Gastrocnemius medialis (tissue), 4 donors: ENCODE data around the gene COL23A1. TPM values are rescaled to one million over a fixed set of nuclear protein-coding genes. Genes with fewer than 3 reads are reported as not detected.

Experiments
- ATAC-seq, 2 donors: fragments of 150-250 bp; one replicate each; pipeline ENCODE4 v1.9.1; 2016
- DNase-seq, 2 donors: peaks; one replicate each; pipeline ENCODE4 v3.0.0-alpha.2; 2019
- H3K27ac ChIP-seq, 4 donors: fragments of 200-600 bp; sonication (generic); 1 replicate in 1 of 4; 2 replicates in 3 of 4; pipeline ENCODE4 v1.5.1; 2016 to 2018; ENCODE audit warnings: mild to moderate bottlenecking in 2 of 4, moderate library complexity in 1 of 4
- H3K27me3 ChIP-seq, 3 donors: fragments of 200-600 bp; sonication (generic) in 2 of 3; 1 replicate in 1 of 3; 2 replicates in 2 of 3; pipeline versions ENCODE4 v1.5.1 to v1.6.0; 2016 to 2019; ENCODE audit warnings: mild to moderate bottlenecking in 1 of 3, moderate library complexity in 1 of 3
- H3K36me3 ChIP-seq, 2 donors: fragments of 200-600 bp; sonication (generic) in 1 of 2; one replicate each; pipeline ENCODE4 v1.5.1; 2017 to 2018
- H3K4me1 ChIP-seq, 2 donors: fragments of 200-600 bp; sonication (generic) in 1 of 2; one replicate each; pipeline ENCODE4 v1.5.1; 2016 to 2017; ENCODE audit warnings: mild to moderate bottlenecking in 2 of 2
- H3K4me3 ChIP-seq, 4 donors: fragments of 200-600 bp; sonication (generic) in 3 of 4; 1 replicate in 1 of 4; 2 replicates in 3 of 4; pipeline ENCODE4 v1.5.1; 2016 to 2019; ENCODE audit warnings: mild to moderate bottlenecking in 2 of 4
- H3K9me3 ChIP-seq, 3 donors: fragments of 200-600 bp; sonication (generic) in 2 of 3; 1 replicate in 1 of 3; 2 replicates in 2 of 3; pipeline ENCODE4 v1.5.1; 2016 to 2019
- POLR2A ChIP-seq, 2 donors: fragments of 450-650 bp; IDR thresholded peaks; one replicate each; pipeline ENCODE4 v1.6.1; 2017; ENCODE audit warnings: antibody characterized with exemption in 2 of 2, mild to moderate bottlenecking in 2 of 2, moderate library complexity in 2 of 2
- in situ Hi-C, 4 donors: fragments of 200-750 bp; cut with MboI; loops; one replicate each; pipeline versions ENCODE4 v1.15.0 to v1.8.0; 2017; ENCODE audit warnings: low sequenced_read_pairs in 4 of 4
- intact Hi-C: fragments of 100-400 bp; cut with DNase I; formaldehyde crosslinking; loops from one replicate; pipeline ENCODE4 v1.15.1; 2023; ENCODE audit warnings: low total_unique reads
- total RNA-seq, 4 donors: library from RNA; depleted of rRNA; stranded (reverse); fragments of >200 nt; gene quantifications; one replicate each; pipeline versions ENCODE4 v1.1.0 to v1.2.3, GENCODE V29; 2016
- TF ChIP-seq, protein P1 (sequence below), 5 experiments: fragments of 450-650 bp in 3 of 5; fragments of 200-600 bp in 2 of 5; sonication (generic) in 2 of 5; IDR thresholded peaks in 4 of 5; conservative IDR thresholded peaks in 1 of 5; 1 replicate in 4 of 5; 2 replicates in 1 of 5; pipeline ENCODE4 v1.5.1; 2016 to 2019; ENCODE audit warnings: antibody characterized with exemption in 5 of 5, mild to moderate bottlenecking in 3 of 5, moderate library complexity in 3 of 5

COL23A1 gene
- total RNA-seq, 4 donors from 2014 or later = 0.62 to 1.1 (median 0.97) TPM; not detected in 1

DNA sequence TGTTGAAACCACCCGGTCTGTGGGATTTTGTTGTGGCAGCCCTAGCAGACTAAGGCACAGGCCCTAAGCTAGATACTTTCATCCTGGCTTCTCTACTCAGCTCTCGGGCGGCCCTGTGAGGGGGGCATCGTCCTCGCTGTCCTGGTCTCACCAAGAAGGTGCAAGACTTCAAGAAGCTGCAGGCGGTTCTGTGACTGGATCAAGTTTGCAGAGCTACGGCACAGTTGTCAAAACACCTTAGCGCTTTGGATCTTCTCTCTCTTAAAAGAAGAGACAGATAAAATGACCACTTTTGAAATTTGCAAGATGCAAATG, 238.2 kb downstream of the COL23A1 start:
- Histone ChIP-seq H3K4me1 (peaks cover 6 to 12% of the 10 kb centered on the region in 2 donors), H3K9me3 (no peaks in the 10 kb centered on the region), H3K36me3 (no peaks in the 10 kb centered on the region), H3K4me3 (no peak overlapping the region), H3K27me3 (peaks cover 0 to 4% (median 0%) of the 10 kb centered on the region in 3 donors), H3K27ac (no peak overlapping the region)
- no peak for TF ChIP-seq POLR2A (IDR thresholded peaks at IDR 0.05)
- TF ChIP-seq, protein P1, sequence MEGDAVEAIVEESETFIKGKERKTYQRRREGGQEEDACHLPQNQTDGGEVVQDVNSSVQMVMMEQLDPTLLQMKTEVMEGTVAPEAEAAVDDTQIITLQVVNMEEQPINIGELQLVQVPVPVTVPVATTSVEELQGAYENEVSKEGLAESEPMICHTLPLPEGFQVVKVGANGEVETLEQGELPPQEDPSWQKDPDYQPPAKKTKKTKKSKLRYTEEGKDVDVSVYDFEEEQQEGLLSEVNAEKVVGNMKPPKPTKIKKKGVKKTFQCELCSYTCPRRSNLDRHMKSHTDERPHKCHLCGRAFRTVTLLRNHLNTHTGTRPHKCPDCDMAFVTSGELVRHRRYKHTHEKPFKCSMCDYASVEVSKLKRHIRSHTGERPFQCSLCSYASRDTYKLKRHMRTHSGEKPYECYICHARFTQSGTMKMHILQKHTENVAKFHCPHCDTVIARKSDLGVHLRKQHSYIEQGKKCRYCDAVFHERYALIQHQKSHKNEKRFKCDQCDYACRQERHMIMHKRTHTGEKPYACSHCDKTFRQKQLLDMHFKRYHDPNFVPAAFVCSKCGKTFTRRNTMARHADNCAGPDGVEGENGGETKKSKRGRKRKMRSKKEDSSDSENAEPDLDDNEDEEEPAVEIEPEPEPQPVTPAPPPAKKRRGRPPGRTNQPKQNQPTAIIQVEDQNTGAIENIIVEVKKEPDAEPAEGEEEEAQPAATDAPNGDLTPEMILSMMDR (IDR thresholded peaks at IDR 0.05 in 4 of 5, conservative IDR thresholded peaks at IDR 0.05 in 1 of 5) = no peak
- in situ Hi-C loops = no loop called here
- intact Hi-C loops = no loop called here
- ATAC-seq (no peak), DNase-seq (no peak)

DNA sequence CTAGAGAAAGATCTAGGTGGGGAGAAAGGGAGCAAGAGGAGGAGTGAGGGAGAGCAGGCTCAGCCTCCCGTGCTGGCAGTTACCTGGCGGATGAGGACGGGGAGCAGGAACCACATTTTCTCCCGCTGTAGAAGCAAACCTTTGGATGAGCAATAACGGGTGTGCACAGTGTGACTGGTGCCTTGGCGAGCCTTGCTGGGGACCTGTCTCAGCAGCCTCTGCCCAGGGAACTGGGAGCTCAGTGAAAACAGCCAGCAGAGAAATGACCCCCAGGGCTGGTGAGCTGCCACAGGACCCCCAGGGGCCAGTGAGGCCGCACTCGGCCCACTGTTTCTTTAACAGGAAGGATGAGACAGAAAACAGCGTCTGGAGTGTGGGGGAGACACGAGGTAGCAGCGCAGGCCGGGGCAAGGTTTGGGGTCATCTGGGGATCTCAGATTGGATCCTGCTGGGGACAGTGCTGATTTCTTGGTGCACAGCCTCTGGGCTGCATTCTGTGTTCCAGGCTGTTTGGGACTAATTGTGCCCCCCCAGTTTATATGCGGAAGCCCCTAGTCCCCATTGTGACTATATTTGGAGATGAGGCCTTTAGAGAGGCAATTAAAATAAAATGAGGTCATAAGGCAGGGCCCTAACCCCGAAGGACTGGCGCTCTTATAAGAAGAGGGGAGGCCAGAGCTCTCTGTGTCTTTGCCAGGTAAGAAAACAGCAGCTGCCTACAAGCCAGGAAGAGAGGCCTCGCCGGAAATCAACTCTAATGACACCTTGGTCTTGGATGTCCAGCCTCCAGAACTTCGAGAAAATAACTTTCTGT, 238.8 kb downstream of the COL23A1 start:
- Histone ChIP-seq H3K27me3 (no peaks in the 10 kb centered on the region), H3K9me3 (no peaks in the 10 kb centered on the region), H3K4me3 (no peak overlapping the region), H3K4me1 (peaks cover 2 to 9% of the 10 kb centered on the region in 2 donors), H3K36me3 (no peaks in the 10 kb centered on the region), H3K27ac (no peak overlapping the region)
- in situ Hi-C loops (no loop called here), intact Hi-C loops (no loop called here)
- no peak for ATAC-seq
- no peak for DNase-seq
- TF ChIP-seq POLR2A (IDR thresholded peaks at IDR 0.05) = no peak
- TF ChIP-seq, protein P1 (IDR thresholded peaks at IDR 0.05 in 4 of 5, conservative IDR thresholded peaks at IDR 0.05 in 1 of 5) = no peak

DNA sequence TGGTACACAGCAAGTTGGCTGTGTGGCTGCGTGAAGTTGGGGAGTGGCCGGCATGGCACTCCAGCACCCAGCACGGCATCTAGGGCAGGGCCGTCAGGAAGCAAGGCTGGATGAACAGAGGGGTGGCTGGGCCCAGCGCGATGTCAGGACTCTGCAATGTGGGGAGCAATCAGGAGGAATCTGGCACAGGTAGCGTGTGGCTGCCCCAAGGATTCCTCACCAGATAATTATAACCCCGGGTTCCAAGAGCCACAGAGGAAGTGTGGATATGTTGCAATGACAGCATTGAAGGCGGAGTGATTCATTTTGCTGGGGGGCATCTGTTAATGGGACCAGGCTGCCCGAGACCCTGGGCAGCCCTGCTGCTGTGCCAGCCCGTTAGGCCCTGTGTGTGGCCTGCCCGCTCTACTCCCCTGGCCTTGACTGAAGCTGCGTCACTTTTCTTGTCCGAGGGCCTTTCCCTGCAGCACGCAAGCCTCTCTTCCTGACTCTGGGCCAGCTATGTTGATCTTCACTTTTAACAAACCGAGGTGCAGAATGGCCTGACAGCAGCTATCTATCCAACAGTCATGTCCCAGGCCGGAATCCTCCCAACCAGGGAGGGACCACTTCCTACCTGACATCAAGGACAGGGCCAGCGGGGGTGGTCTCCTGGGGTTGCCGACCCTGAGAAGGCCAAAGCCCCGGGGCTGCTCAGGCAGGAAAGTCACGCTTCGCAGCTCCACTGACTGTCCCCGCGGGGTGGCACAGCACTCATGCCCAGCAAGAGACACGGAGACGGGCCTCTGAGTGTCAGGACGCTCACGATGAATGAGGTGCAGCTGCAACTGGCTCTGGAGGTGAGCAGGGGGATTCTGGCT, 239.6 kb downstream of the COL23A1 start:
- Histone ChIP-seq H3K4me1 (peaks cover 0 to 3% of the 10 kb centered on the region in 2 donors), H3K9me3 (no peaks in the 10 kb centered on the region), H3K4me3 (no peak overlapping the region), H3K36me3 (no peaks in the 10 kb centered on the region), H3K27me3 (no peaks in the 10 kb centered on the region), H3K27ac (no peak overlapping the region)
- intact Hi-C loops = no loop called here
- in situ Hi-C loops = no loop called here
- DNase-seq = no peak
- TF ChIP-seq POLR2A (IDR thresholded peaks at IDR 0.05) = no peak
- TF ChIP-seq, protein P1 (IDR thresholded peaks at IDR 0.05 in 4 of 5, conservative IDR thresholded peaks at IDR 0.05 in 1 of 5) = no peak
- ATAC-seq = no peak

DNA sequence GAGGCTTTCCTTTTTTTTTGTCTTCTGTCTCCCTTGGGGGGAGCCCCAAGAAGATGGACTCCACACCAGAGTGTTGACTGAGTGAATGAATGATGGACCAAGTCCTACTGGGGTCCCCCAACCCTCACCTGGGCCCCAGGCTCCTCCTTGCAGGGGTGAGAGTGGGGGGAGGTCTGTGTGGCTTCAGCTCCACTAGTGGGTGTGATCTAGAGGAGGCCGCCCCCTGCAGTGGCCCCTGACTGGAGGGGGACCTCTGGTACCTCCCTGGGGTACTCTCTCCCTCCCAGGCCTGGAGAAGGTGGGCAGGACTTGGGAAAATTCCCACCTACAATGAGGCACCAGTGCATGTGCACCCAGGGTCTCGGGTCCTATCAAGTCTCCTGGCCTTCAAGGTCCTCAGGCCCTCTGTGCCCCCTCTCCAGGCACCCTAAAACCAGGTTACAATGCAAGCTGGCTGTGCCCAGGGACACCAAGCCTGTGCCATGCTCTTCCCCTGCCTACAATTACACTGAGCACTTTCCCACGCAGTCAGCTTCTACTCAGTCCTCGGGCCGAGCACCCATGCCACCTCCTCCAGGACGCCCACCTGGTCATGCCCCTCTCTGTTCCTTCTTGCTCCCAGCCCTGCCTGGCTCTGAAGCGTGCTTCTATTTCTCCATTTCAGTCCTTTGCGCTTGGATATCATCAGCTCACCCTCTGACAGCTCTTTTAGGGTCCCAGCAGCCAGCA, 240.4 kb downstream of the COL23A1 start:
- no peak for ATAC-seq
- H3K4me1 ChIP-seq = no peaks in the 10 kb centered on the region
- TF ChIP-seq, protein P1 (IDR thresholded peaks at IDR 0.05 in 4 of 5, conservative IDR thresholded peaks at IDR 0.05 in 1 of 5) = no peak
- no peak for TF ChIP-seq POLR2A (IDR thresholded peaks at IDR 0.05)
- intact Hi-C loops = no loop called here
- H3K27me3 ChIP-seq = no peaks in the 10 kb centered on the region
- no peak overlapping the region for H3K27ac ChIP-seq
- no peak overlapping the region for H3K4me3 ChIP-seq
- H3K36me3 ChIP-seq = no peaks in the 10 kb centered on the region
- in situ Hi-C loops = no loop called here
- no peak for DNase-seq
- H3K9me3 ChIP-seq = no peaks in the 10 kb centered on the region
